Lower leg skin (tissue), 4 donors: ENCODE data around the gene SERPINA3. TPM values are rescaled to one million over a fixed set of nuclear protein-coding genes. Genes with fewer than 3 reads are reported as not detected.

Experiments used
- DNase-seq, 2 donors: peaks; one replicate each; pipeline ENCODE4 v3.0.0-alpha.2; 2019; ENCODE audit warnings: low spot score in 2 of 2
- H3K4me3 ChIP-seq: fragments of 200-600 bp; sonication (generic); 2 replicates; pipeline ENCODE4 v1.5.1; 2017; ENCODE audit warnings: mild to moderate bottlenecking, low read depth; ENCODE audit not compliant: poor library complexity, severe bottlenecking
- POLR2A ChIP-seq, 2 donors: fragments of 450-650 bp; IDR thresholded peaks; one replicate each; pipeline ENCODE4 v1.6.1; 2016 to 2017; ENCODE audit warnings: antibody characterized with exemption in 2 of 2, mild to moderate bottlenecking in 1 of 2, moderate library complexity in 1 of 2
- WGBS, 2 donors: methylation state at CpG; one replicate each; pipeline ENCODE4 v1.1.5; 2018; 5-methylcytosine and 5-hydroxymethylcytosine counted together
- intact Hi-C: fragments of 100-400 bp; cut with DNase I; formaldehyde crosslinking; loops from one replicate; pipeline ENCODE4 v1.15.0; 2023; ENCODE audit warnings: low total_unique reads
- total RNA-seq, 4 donors: library from RNA; depleted of rRNA; stranded (reverse); fragments of >200 nt; gene quantifications; one replicate each; pipeline ENCODE4 v1.1.0, GENCODE V29; 2016
- TF ChIP-seq, protein P1 (sequence below), 3 donors: fragments of 450-650 bp; IDR thresholded peaks; one replicate each; pipeline ENCODE4 v1.5.1; 2016; ENCODE audit warnings: antibody characterized with exemption in 3 of 3, mild to moderate bottlenecking in 3 of 3, moderate library complexity in 2 of 3

The SERPINA3 gene
- total RNA-seq, 4 donors from 2014 or later = 9.9 to 95.8 (median 25.7) TPM

DNA sequence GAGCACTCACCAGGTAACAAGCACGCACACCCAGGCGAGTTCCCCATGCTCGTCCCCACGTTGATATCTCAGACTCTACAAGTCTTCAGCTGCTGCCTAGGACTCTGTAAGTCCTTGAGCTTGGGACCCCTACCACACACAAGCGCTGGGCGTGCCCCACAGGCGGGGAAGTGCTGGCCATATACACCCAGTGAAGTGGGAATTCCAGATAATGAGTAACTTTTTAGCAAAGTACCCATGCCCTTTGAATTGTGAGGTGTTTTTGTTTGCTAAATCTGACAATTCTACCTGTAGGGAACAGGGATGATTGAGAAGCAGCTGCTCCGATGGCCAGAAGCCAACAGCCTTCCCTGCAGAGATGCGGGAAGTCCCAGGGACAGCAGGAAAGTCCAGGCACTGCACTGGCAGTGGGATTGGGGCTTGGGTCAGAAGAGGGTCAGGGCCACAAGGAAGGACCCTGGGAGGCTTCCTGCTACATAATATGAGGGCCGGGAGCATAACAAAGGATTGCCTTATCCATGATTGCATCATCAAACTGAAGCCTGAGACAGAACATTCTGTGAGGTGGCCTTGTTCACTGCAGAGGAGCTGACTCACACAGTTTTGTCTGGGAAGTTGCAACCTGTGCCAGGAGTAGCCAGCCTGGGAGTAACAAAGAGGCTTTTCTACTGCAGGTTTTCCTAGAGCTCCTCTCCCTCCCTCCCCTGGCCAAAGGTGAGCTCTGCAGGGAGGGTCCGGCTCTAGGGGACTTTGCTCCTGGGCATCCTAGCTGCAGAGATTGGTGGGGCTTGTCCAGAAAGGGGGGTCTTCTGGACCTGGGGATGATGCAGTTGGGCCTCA lies 13.2 kb upstream of the SERPINA3 start:
- TF ChIP-seq, protein P1, sequence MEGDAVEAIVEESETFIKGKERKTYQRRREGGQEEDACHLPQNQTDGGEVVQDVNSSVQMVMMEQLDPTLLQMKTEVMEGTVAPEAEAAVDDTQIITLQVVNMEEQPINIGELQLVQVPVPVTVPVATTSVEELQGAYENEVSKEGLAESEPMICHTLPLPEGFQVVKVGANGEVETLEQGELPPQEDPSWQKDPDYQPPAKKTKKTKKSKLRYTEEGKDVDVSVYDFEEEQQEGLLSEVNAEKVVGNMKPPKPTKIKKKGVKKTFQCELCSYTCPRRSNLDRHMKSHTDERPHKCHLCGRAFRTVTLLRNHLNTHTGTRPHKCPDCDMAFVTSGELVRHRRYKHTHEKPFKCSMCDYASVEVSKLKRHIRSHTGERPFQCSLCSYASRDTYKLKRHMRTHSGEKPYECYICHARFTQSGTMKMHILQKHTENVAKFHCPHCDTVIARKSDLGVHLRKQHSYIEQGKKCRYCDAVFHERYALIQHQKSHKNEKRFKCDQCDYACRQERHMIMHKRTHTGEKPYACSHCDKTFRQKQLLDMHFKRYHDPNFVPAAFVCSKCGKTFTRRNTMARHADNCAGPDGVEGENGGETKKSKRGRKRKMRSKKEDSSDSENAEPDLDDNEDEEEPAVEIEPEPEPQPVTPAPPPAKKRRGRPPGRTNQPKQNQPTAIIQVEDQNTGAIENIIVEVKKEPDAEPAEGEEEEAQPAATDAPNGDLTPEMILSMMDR (IDR thresholded peaks at IDR 0.05) = peak in 1 of 3 donors; percentile 96
- no peak for TF ChIP-seq POLR2A (IDR thresholded peaks at IDR 0.05)
- peak; percentile 82 to 91 for DNase-seq
- 49 to 62% methylated on average over 11 of the region's 11 CpGs for WGBS, 2 donors
- intact Hi-C loops = no loop called here
- no peak overlapping the region for H3K4me3 ChIP-seq

DNA sequence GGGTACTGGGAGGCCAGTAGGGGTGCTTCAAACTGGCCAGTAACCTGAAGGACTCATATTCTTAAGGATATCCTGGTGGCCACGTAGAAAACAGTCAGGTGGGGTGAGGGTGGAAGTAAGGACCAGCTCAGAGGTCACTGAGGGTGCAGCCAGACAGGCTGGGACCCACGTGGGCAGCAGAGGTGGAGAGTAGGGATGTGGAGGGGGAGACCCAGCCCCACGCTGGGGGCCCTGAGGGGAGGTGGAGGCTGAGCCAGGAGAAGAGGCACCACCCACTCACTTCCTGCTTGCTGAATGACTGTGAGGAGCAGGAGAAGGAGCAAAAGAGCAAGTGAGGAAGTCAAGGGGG lies 12.6 kb upstream of the SERPINA3 start:
- no peak for DNase-seq
- TF ChIP-seq, protein P1 (IDR thresholded peaks at IDR 0.05) = no peak
- TF ChIP-seq POLR2A (IDR thresholded peaks at IDR 0.05) = no peak

GRCh38 chr14:94600148-94600545 lies 12.0 kb upstream of the SERPINA3 start:
- 82 to 86% methylated on average over 11 of the region's 11 CpGs for WGBS, 2 donors
- intact Hi-C loops = no loop called here
- no peak for DNase-seq
- H3K4me3 ChIP-seq = no peak overlapping the region
- no peak for TF ChIP-seq POLR2A (IDR thresholded peaks at IDR 0.05)
- TF ChIP-seq, protein P1 (IDR thresholded peaks at IDR 0.05) = no peak

More for the DNA sequence above, 12.6 kb upstream of the SERPINA3 start:
- WGBS, 2 donors = 25 to 27% methylated on average over 3 of the region's 3 CpGs
- no peak overlapping the region for H3K4me3 ChIP-seq
- intact Hi-C loops = no loop called here

DNA sequence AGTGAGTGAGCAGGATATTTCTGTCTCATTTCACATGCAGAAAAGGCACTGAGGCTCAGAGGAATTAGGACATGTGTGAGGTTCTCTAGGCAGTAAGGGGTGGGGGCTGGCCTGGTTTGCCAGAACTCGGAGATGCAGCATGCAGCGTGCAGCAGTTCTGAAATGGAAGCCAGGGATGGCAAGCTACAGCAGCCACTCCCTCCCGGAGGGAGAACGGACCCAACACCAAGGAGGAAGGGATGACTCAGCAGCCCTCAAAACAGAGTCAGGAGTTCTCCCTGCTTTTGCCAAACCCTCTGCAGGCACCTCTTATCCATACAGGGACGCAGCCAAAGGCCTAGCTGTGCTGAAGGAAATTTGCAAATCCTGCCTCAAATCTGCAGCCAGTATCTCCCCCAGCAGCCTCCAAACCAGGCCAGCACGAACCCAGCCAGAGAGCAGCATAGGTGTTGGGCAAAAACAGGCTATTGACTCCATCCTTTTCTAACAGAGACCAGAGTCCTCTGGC lies 10.3 kb upstream of the SERPINA3 start:
- intact Hi-C loops = no loop called here
- TF ChIP-seq, protein P1 (IDR thresholded peaks at IDR 0.05) = no peak
- no peak for TF ChIP-seq POLR2A (IDR thresholded peaks at IDR 0.05)
- no peak overlapping the region for H3K4me3 ChIP-seq
- 9 to 17% methylated on average over 6 of the region's 6 CpGs for WGBS, 2 donors
- peak; percentile 91 to 94 for DNase-seq

GRCh38 chr14:94602722-94603121 lies 9.5 kb upstream of the SERPINA3 start:
- TF ChIP-seq POLR2A (IDR thresholded peaks at IDR 0.05) = no peak
- TF ChIP-seq, protein P1 (IDR thresholded peaks at IDR 0.05) = no peak
- 86 to 89% methylated on average over 5 of the region's 5 CpGs for WGBS, 2 donors
- DNase-seq = no peak
- intact Hi-C loops = no loop called here
- H3K4me3 ChIP-seq = no peak overlapping the region
